HepG2 (cell line): ENCODE results near the gene ZNF740. TPM values are rescaled to one million over a fixed set of nuclear protein-coding genes. Genes with fewer than 3 reads are reported as not detected.
A peak's percentile ranks its signal among the peaks of the same experiment; 100 is the strongest.

Experiments
- ATAD3A ChIP-seq: sonication (generic); formaldehyde crosslinking; IDR thresholded peaks from 2 replicates; pipeline ENCODE4 v1.4.0; 2020; ENCODE audit warnings: missing genetic modification reagents
- EEA1 ChIP-seq: sonication (generic); formaldehyde crosslinking; IDR thresholded peaks from 2 replicates; pipeline ENCODE4 v1.5.1; 2020; ENCODE audit warnings: mild to moderate bottlenecking, missing genetic modification reagents, borderline replicate concordance
- EZH2 ChIP-seq: conservative IDR thresholded peaks from 2 replicates; pipeline ENCODE4 v1.6.1; 2012; ENCODE audit warnings: mild to moderate bottlenecking, low read depth, low read length, moderate library complexity
- HDAC1 ChIP-seq: sonication (generic); formaldehyde crosslinking; IDR thresholded peaks from 2 replicates; pipeline ENCODE4 v1.5.1; 2020; ENCODE audit warnings: mild to moderate bottlenecking, missing genetic modification reagents
- JARID2 ChIP-seq: sonication (generic); formaldehyde crosslinking; IDR thresholded peaks from 2 replicates; pipeline ENCODE4 v1.8.1; 2023; ENCODE audit warnings: missing genetic modification reagents, inconsistent platforms; ENCODE audit not compliant: insufficient replicate concordance
- KDM2A ChIP-seq: sonication (generic); formaldehyde crosslinking; IDR thresholded peaks from 2 replicates; pipeline ENCODE4 v1.4.0; 2020; ENCODE audit warnings: low read depth, missing genetic modification reagents, borderline replicate concordance
- MYC ChIP-seq: sonication (generic); formaldehyde crosslinking; IDR thresholded peaks from 2 replicates; pipeline ENCODE4 v1.9.0; 2021; ENCODE audit warnings: missing genetic modification reagents, borderline replicate concordance
- NCOA1 ChIP-seq: sonication (generic); formaldehyde crosslinking; IDR thresholded peaks from 2 replicates; pipeline ENCODE4 v1.9.0; 2021; ENCODE audit warnings: missing genetic modification reagents
- NCOR1 ChIP-seq: fragments of 200-600 bp; sonication (generic); IDR thresholded peaks from 2 replicates; pipeline ENCODE4 v1.7.0; 2017; ENCODE audit warnings: antibody characterized with exemption, low read length, borderline replicate concordance
- RBFOX2 ChIP-seq: fragments of 200-400 bp; formaldehyde crosslinking; IDR thresholded peaks from 2 replicates; pipeline ENCODE4 v1.6.1; 2017; ENCODE audit warnings: low read depth, mild to moderate bottlenecking, low read length
- RNF2 ChIP-seq: fragments of 450-650 bp; conservative IDR thresholded peaks from 2 replicates; pipeline ENCODE4 v1.6.1; 2016; ENCODE audit warnings: low read depth
- TCF7L2 ChIP-seq: IDR thresholded peaks from 2 replicates; pipeline ENCODE4 v1.6.1; 2011; ENCODE audit warnings: mild to moderate bottlenecking, low read depth, low read length, moderate library complexity
- TEAD2 ChIP-seq: sonication (generic); formaldehyde crosslinking; IDR thresholded peaks from 2 replicates; pipeline ENCODE4 v1.9.0; 2021; ENCODE audit warnings: missing genetic modification reagents
- ZBTB7B ChIP-seq: sonication (generic); formaldehyde crosslinking; IDR thresholded peaks from 2 replicates; pipeline ENCODE4 v1.4.0; 2020; ENCODE audit warnings: missing genetic modification reagents
- ZFP37 ChIP-seq: sonication (generic); formaldehyde crosslinking; IDR thresholded peaks from 2 replicates; pipeline ENCODE4 v1.4.0; 2020; ENCODE audit warnings: missing genetic modification reagents, borderline replicate concordance
- ZFP90 ChIP-seq: sonication (generic); formaldehyde crosslinking; IDR thresholded peaks from 2 replicates; pipeline ENCODE4 v1.8.0; 2022; ENCODE audit warnings: missing genetic modification reagents, mild to moderate bottlenecking, inconsistent platforms, borderline replicate concordance
- ZNF124 ChIP-seq: sonication (generic); formaldehyde crosslinking; IDR thresholded peaks from 2 replicates; pipeline ENCODE4 v1.4.0; 2020; ENCODE audit warnings: missing genetic modification reagents
- ZNF207 ChIP-seq: fragments of 450-650 bp; IDR thresholded peaks from 2 replicates; pipeline ENCODE4 v1.6.1; 2016; ENCODE audit warnings: antibody characterized with exemption, borderline replicate concordance
- ZNF224 ChIP-seq: sonication (generic); formaldehyde crosslinking; IDR thresholded peaks from 2 replicates; pipeline ENCODE4 v1.5.0; 2020; ENCODE audit warnings: mild to moderate bottlenecking, missing genetic modification reagents
- ZNF431 ChIP-seq: sonication (generic); formaldehyde crosslinking; IDR thresholded peaks from 2 replicates; pipeline ENCODE4 v1.9.0; 2022; ENCODE audit warnings: missing genetic modification reagents, low read depth, mild to moderate bottlenecking, borderline replicate concordance
- ZNF746 ChIP-seq: sonication (generic); formaldehyde crosslinking; IDR thresholded peaks from 2 replicates; pipeline ENCODE4 v1.8.0; 2022; ENCODE audit warnings: mild to moderate bottlenecking, missing genetic modification reagents
- ZNF768 ChIP-seq: sonication (generic); formaldehyde crosslinking; IDR thresholded peaks from 2 replicates; pipeline ENCODE4 v1.4.0; 2020; ENCODE audit warnings: missing genetic modification reagents
- ZNF775 ChIP-seq: sonication (generic); formaldehyde crosslinking; IDR thresholded peaks from 2 replicates; pipeline ENCODE4 v1.4.0; 2020; ENCODE audit warnings: missing genetic modification reagents, mild to moderate bottlenecking, moderate library complexity, borderline replicate concordance
- polyA plus RNA-seq, 8 experiments: library from polyadenylated mRNA; depleted of rRNA in 3 of 8; stranded (reverse) in 7 of 8; unstranded in 1 of 8; fragments of >200 nt; fragmentation: Illumina TruSeq in 4 of 8; extraction: Trizol in 4 of 8; gene quantifications; 2 replicates each; pipeline versions ENCODE4 v1.2.1 to v1.2.3, GENCODE V29; 2011 to 2016; ENCODE audit warnings: low read depth in 4 of 8, missing spikeins in 1 of 8, mixed read lengths in 1 of 8; ENCODE audit not compliant: insufficient read depth in 1 of 8
- total RNA-seq, 5 experiments: library from RNA; depleted of rRNA; stranded (reverse); fragments of >200 nt; fragmentation: Illumina TruSeq; extraction: Trizol; gene quantifications; 2 replicates each; pipeline ENCODE4 v1.2.3, GENCODE V29; 2016; ENCODE audit warnings: low read depth in 1 of 5
- TF ChIP-seq, protein P1 (sequence below): sonication (generic); formaldehyde crosslinking; IDR thresholded peaks from 2 replicates; pipeline ENCODE4 v1.8.1; 2023; ENCODE audit warnings: mild to moderate bottlenecking, missing genetic modification reagents, borderline replicate concordance
- TF ChIP-seq, protein P2 (sequence below): sonication (generic); formaldehyde crosslinking; IDR thresholded peaks from 2 replicates; pipeline ENCODE4 v1.4.0; 2020; ENCODE audit warnings: missing genetic modification reagents, borderline replicate concordance

ZNF740 gene
- total and polyA plus RNA-seq, 2 of the 13 experiments (the other 11 are each of a cell fraction or from before 2014, with no cell fraction given): 16.9 to 19.0 TPM

DNA sequence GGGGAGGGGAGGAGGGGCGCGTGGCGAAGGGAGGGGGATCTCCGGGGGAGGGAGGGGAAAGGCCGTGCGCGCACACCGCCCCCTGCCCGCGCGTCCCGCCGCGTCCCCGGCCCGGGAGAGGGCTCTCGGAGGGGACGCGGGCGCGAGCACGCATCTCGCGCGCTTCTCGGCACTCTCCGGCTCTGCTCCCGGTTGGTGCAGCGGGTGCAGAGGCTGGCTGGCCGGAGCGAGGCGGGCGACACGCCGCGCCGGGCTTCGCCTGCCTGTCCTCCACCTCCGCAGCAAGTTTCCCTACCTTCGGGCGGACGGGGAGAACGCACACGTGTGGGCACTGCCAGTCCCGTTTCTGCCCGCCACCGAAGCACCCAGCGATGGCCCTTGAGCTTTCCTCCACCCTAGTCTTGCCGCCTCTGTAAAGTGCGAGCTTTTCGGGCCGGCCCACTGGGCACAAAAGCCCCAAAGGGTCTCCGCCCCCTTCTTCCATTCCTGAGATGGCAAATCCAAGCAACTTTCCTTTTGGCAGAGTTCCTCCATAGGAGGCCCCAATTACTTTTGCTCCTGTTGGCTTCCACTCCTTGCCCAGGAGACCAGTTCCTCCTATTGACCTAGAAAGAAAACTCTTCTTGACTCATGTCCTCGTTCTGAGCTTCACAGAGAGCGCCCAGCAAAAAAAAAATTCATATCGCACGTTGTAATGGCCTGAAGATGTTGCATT lies 566 bp downstream of the ZNF740 start (continued):
- no peak for TF ChIP-seq ZFP90 (CRISPR knock-in tag)
- no peak for TF ChIP-seq ZFP37
- no peak; the same call in 1 of the 2 replicates for TF ChIP-seq ZNF768 (CRISPR knock-in tag)
- TF ChIP-seq ZNF431 (CRISPR knock-in tag): no peak
- TF ChIP-seq NCOR1: no peak
- no peak for TF ChIP-seq ATAD3A
- TF ChIP-seq EEA1 (CRISPR knock-in tag): no peak; the same call in 1 of the 2 replicates
- TF ChIP-seq ZNF224 (CRISPR knock-in tag): no peak
- TF ChIP-seq KDM2A (CRISPR knock-in tag): peak; percentile 37
- TF ChIP-seq HDAC1 (CRISPR knock-in tag): peak; percentile 39
- TF ChIP-seq ZNF775: no peak
- TF ChIP-seq, protein P1, sequence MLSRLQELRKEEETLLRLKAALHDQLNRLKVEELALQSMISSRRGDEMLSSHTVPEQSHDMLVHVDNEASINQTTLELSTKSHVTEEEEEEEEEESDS (CRISPR knock-in tag): 0 out of 2 replicates have a peak, but pooled peaks have one; percentile 16
- peak; percentile 65 for TF ChIP-seq RBFOX2
- TF ChIP-seq NCOA1 (CRISPR knock-in tag): no peak
- TF ChIP-seq ZNF124: 0 out of 2 replicates have a peak, but pooled peaks have one; percentile 6
- TF ChIP-seq JARID2 (CRISPR knock-in tag): no peak
- no peak for TF ChIP-seq RNF2
- TF ChIP-seq MYC (CRISPR knock-in tag): peak; percentile 47; the same call in 1 of the 2 replicates
- no peak for TF ChIP-seq TCF7L2
- TF ChIP-seq EZH2: no peak
- no peak for TF ChIP-seq ZNF207
- 0 out of 2 replicates have a peak, but pooled peaks have one; percentile 37 for TF ChIP-seq ZNF746 (CRISPR knock-in tag)
- TF ChIP-seq TEAD2: no peak
- TF ChIP-seq ZBTB7B: no peak; the same call in 1 of the 2 replicates
- TF ChIP-seq, protein P2, sequence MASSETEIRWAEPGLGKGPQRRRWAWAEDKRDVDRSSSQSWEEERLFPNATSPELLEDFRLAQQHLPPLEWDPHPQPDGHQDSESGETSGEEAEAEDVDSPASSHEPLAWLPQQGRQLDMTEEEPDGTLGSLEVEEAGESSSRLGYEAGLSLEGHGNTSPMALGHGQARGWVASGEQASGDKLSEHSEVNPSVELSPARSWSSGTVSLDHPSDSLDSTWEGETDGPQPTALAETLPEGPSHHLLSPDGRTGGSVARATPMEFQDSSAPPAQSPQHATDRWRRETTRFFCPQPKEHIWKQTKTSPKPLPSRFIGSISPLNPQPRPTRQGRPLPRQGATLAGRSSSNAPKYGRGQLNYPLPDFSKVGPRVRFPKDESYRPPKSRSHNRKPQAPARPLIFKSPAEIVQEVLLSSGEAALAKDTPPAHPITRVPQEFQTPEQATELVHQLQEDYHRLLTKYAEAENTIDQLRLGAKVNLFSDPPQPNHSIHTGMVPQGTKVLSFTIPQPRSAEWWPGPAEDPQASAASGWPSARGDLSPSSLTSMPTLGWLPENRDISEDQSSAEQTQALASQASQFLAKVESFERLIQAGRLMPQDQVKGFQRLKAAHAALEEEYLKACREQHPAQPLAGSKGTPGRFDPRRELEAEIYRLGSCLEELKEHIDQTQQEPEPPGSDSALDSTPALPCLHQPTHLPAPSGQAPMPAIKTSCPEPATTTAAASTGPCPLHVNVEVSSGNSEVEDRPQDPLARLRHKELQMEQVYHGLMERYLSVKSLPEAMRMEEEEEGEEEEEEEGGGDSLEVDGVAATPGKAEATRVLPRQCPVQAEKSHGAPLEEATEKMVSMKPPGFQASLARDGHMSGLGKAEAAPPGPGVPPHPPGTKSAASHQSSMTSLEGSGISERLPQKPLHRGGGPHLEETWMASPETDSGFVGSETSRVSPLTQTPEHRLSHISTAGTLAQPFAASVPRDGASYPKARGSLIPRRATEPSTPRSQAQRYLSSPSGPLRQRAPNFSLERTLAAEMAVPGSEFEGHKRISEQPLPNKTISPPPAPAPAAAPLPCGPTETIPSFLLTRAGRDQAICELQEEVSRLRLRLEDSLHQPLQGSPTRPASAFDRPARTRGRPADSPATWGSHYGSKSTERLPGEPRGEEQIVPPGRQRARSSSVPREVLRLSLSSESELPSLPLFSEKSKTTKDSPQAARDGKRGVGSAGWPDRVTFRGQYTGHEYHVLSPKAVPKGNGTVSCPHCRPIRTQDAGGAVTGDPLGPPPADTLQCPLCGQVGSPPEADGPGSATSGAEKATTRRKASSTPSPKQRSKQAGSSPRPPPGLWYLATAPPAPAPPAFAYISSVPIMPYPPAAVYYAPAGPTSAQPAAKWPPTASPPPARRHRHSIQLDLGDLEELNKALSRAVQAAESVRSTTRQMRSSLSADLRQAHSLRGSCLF (CRISPR knock-in tag): no peak
